ENCODE results near the gene SMURF1.

The SMURF1 gene

DNA sequence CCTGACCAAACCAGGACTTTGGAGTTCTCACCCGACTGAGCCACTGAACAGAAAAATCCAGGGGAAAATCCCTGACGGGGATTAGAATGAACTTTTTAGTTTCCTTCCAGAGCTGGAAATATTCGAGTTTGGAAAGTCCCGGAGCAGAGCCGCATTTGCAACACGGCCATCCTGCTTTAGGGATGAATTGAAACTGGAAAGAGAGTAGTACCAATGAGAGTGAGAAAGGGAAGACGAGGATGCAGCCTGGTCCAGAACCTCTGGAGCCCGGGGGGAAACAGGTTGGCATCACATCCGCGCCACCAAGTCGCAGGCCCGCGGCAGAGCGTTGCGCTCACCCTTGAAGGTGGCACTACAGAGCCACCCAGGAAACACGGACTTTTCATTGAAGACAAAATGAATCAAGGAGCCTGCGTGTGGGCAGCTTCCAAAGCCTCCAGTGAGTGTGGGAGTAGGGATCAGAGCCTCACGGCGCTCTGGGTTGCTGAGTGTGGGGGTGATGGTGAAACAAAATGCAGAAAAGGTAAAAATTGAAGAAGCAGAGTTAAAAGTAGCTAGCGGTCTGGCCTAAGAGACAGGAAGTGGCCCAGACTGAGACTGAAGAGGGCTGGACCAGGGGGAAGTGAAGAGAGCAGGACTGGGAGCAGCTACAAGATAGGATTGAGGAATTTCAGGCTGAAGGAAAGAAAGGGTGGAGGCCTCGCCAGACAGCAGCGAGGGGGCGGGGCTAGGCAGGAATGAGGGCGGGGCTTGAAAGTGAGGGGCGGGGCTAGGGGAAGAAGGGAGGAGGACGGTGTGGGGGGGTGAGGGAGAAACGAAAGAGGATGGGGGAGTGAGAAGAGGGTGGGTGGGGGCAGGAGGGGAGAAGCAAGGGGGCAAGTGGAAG, 1.8 kb downstream of the SMURF1 start:
- peak; percentile 77 for DNase-seq (ENCODE audit: low read depth)

- DNase-seq (ENCODE audit: low read depth), result no peak
These were observed 2.6 kb downstream of the SMURF1 start for GRCh38 chr7:99141334-99141733.

GRCh38 chr7:99140813-99141212, 3.1 kb downstream of the SMURF1 start:
- no peak for DNase-seq (ENCODE audit: low read depth)

DNA sequence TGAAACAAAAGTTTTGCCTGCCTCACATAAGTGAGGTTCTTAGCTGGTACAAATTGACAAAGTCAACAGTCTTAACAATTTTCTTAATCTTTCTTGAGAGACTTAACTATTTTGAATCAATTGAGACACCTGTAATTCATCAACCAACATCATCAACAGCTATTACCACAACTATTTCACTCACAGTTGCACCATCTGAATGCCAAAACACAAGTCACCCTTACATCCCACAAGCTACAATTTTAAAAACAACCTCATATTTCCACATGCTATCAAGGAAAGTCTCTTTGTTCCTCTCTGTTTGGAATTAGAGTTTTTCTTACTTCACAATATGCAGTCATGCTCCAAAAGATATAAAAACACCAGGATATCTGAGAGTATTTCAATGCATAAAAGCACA, 4.9 kb downstream of the SMURF1 start:
- peak; percentile 79 for DNase-seq (ENCODE audit: low read depth)

DNA sequence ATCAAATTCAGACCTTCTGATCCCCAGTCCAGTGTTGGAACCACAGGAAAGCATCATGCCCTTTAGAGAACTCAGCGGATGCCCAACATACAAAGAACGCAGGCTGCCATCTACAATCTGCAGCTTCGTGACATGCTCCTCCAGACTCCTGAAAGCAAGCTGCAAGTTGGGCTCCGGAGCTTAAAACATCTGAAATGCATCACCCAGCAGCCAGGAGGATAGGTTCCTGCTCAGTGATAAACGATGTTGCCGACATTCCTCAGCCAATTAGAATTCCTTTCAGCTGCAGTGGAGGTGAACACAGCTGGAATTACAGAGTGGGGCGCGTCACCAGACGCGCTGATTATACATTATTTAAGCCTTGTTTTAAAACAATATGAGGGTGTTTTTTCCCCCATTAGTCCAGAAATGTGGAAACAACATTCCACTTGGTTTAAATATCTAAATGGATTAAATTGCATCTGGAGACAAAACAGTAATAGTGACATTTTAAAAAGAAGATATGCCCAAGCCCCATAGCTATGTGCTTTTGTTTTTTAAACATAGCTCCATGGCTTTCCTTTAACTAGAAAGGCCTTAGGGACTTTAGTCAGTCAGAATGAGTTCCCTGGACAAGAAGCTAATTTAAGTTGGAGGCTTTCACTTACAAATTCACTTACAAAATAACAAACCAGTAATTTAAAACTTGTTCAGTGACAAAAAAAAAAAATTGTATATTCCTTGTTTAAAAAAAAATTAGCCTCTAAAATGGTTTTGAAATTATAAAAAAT, 6.3 kb downstream of the SMURF1 start:
- peak; percentile 84 for DNase-seq (ENCODE audit: low read depth)

- DNase-seq (ENCODE audit: low read depth), result no peak
These were observed 8.0 kb downstream of the SMURF1 start for GRCh38 chr7:99135938-99136337.

- no peak for DNase-seq (ENCODE audit: low read depth)
These were observed 9.9 kb downstream of the SMURF1 start for GRCh38 chr7:99133766-99134564.

GRCh38 chr7:99132595-99133321, 11.2 kb downstream of the SMURF1 start:
- peak; percentile 44 for DNase-seq (ENCODE audit: low read depth)

- DNase-seq (ENCODE audit: low read depth), result no peak
These were observed 12.6 kb downstream of the SMURF1 start for GRCh38 chr7:99131290-99131689.

- DNase-seq (ENCODE audit: low read depth), result no peak
These were observed 14.4 kb downstream of the SMURF1 start for GRCh38 chr7:99129536-99129935.

DNA sequence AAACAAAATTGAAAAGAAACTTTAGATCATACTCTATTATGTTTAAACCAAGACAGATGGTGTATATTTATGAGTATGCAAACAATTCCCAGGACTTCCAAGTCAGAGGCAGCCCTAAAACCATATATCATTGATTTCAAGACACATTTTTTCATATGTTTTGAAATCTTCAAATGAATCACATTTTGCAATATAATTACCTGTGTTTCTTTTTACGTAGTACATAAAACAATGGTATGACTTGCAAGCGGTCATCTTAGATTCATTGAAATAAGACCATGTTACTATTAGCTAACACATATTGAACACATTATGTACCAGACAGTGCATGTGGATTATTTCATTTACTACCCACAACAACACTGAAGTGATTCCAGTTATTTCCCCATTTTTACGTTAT, 14.9 kb downstream of the SMURF1 start:
- DNase-seq (ENCODE audit: low read depth), result no peak

- DNase-seq (ENCODE audit: low read depth), result no peak
These were observed 15.6 kb downstream of the SMURF1 start for GRCh38 chr7:99128076-99128950.

- no peak for DNase-seq (ENCODE audit: low read depth)
These were observed 16.3 kb downstream of the SMURF1 start for GRCh38 chr7:99127636-99128035.

- peak; percentile 72 for DNase-seq (ENCODE audit: low read depth)
These were observed 16.9 kb downstream of the SMURF1 start for GRCh38 chr7:99126921-99127553.

- no peak for DNase-seq (ENCODE audit: low read depth)
These were observed 18.4 kb downstream of the SMURF1 start for GRCh38 chr7:99125505-99125865.

DNA sequence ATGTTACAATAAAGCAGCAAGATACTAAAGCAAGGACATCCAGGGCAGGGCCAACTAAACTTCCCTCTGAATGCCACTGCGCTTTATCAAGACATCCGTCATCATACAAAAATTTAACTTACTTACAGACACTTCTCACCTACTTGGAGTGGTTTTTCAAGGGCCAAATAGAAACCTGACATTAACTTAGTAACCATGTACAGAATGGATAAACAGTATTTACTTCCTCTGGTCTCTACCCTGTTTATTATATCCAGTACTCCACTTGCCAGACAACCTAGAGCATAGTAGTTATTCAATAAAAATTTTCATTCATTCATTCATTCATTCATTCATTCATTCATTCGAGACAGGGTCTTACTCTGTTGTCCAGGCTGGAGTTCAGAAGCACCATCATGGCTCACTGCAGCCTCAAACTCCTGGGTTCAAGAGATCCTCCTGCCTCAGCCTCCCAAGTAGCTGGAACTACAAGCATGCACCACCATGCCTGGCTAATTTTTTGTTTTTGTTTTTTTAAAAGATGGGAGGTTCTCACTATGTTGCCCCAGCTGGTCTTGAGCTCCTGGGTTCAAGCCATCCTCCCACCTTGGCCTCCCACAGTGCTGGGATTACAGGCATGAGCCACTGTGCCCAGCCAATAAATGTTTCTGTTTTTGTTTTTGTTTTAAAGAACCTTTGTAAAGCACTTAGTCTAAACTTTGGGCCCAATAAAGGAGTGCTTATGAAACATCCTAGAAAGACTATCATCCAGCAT, 19.0 kb downstream of the SMURF1 start:
- no peak for DNase-seq (ENCODE audit: low read depth)

DNA sequence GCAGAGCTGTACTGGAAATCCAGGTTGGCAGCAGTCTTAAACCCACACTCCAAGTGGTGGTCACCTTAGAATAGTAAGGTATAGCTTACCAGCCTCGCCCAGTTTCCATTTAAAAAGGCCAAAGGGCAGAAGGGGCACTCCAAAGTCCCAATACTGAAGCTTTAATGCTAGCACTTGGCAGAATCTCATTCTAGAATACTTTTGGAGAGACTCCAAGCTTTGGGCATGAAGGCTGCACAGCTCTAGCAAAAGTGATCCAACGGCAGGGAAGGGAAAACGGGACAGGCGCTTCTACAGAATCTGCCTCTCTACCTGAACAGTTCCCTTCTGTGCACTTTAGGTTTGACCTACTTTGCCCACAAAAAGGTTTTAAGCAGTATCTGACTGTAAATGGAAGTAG, 19.7 kb downstream of the SMURF1 start:
- no peak for DNase-seq (ENCODE audit: low read depth)

- DNase-seq (ENCODE audit: low read depth), result peak; percentile 35
These were observed 20.3 kb downstream of the SMURF1 start for GRCh38 chr7:99123571-99124033.

GRCh38 chr7:99122762-99123161, 21.1 kb downstream of the SMURF1 start:
- no peak for DNase-seq (ENCODE audit: low read depth)
